Stimulated activated CD8-positive, alpha-beta memory T cell treated with anti-CD3 and anti-CD28 coated beads, Interleukin-12 subunit alpha, Interleukin-12 subunit beta, amount 100 ng/mL, for 24 hours (primary cell): ENCODE measurements around the gene ADCY5.

Source experiments
- DNase-seq: peaks from one replicate; pipeline ENCODE4 v3.0.0-alpha.2; 2020; ENCODE audit errors: extremely low read depth

Gene ADCY5

DNA sequence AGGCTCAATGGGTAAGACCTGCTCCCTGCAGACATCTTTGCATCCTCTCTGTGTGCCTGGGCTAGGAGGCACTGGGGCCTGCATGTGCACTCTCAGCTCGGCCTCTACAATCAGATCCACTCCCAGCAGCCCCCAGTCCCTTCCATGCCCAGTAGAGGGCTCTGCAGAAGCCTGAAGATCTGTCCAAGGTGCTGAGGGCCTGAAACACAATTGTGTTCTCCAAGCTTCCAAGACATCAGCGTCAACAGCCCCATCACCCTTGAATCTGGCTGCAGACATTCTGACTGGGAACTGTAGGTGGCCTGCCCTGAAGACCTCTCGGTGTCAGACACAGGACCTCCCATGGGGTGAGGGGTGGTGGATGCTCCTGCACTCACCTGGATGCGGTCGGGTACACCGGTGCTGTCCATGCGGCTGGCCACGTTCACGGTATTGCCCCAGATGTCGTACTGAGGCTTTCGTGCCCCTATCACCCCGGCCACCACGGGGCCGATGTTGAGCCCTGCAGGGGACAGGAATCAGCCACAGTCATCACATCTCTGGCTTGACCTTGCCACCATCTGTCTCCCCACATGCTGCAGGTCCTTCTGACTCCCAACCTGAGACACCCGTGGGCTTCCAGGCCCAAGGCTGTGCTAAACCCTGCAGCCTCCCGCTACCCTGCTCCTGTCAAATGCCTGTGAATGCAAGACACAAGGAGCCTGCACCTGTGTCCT is 162.4 kb downstream of the ADCY5 start:
- DNase-seq = no peak

GRCh38 chr3:123285931-123286307 is 163.0 kb downstream of the ADCY5 start:
- no peak for DNase-seq

DNA sequence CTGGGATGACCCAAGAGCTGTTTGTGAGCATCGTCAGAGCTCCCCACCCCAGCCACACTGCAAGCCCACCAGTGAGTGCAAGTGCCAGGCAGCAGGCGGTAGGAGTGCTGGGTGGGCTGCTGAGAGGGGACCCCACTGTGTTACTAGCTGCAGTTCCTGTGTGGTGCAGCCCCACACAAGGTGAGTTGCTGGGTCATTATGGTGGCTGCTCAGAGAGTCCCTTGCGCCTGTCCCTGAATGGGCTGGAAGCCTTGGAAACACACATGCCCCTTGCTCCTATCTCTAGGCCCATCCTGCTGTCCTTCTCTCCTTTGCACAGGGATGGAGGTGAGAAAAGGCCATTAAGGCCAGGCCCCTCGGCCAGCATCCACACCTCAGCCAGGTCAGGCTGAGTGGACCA is 163.4 kb downstream of the ADCY5 start:
- no peak for DNase-seq

DNA sequence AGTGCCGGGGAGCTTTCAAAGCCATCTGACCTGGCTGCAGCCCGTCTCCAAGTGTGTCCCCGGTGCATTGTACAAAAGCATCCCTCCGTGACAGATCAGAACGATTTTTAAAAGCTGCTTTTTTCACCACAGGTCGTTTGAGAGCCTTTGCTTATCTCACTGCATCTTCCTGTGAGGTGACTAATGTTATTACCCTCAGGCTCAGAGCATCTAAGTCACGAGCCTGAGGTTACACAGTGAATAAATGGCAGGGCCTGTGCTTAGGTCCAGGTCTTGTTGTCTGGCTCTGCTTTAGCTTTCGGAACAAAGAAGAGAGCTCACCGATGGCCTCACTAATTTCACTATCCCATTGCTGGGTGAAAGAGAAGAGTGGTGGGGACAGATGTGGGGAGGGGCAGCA is 163.8 kb downstream of the ADCY5 start:
- DNase-seq = no peak

- no peak for DNase-seq
Observed at GRCh38 chr3:123284399-123285010, 164.4 kb downstream of the ADCY5 start.

- DNase-seq = no peak
Observed at GRCh38 chr3:123283657-123284398, 165.1 kb downstream of the ADCY5 start.

DNA sequence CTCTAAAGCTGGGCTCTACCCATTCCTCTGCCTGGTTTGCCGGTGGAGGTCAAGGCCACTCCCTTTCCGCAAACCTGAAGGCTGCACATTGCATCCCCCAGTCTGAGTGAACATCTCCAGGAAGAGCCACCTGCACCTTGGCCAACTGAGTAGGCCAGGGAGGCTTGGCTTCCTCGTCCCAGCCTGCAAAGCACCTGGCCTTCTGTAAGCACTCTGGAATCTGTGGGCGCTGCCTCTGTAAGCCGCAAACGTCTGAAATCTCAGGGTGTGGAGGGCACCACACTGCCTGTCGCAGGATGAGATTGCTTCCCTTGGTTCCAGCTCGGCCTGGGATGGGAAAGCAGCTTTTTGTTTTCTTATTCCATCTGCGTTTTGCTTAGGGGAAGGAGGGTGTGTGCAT is 165.8 kb downstream of the ADCY5 start:
- no peak for DNase-seq

GRCh38 chr3:123282461-123282860 is 166.4 kb downstream of the ADCY5 start:
- DNase-seq = no peak

DNA sequence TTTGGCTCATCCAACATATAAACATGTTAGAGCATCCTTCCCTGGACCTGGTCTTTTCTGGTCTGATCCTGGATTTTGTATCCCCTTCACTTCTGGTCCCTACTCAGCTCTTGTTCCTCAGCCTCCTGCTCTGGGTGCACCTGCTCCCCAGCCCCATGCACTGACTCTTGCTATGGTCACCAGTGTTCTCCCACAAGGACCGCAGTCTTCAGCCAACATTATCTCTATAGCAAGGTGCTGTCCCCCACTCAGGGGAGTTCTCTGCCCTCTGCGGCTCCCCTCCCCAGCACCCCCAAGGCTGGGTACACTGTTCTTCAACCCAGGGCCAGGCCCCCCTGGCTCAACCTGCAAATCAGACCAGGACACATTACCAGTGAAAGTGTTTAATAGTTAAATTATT is 167.0 kb downstream of the ADCY5 start:
- no peak for DNase-seq

- no peak for DNase-seq
Observed at GRCh38 chr3:123281406-123281805, 167.5 kb downstream of the ADCY5 start.

GRCh38 chr3:123279121-123279520 is 169.8 kb downstream of the ADCY5 start:
- no peak for DNase-seq

- no peak for DNase-seq
Observed at GRCh38 chr3:123278446-123278845, 170.4 kb downstream of the ADCY5 start.

DNA sequence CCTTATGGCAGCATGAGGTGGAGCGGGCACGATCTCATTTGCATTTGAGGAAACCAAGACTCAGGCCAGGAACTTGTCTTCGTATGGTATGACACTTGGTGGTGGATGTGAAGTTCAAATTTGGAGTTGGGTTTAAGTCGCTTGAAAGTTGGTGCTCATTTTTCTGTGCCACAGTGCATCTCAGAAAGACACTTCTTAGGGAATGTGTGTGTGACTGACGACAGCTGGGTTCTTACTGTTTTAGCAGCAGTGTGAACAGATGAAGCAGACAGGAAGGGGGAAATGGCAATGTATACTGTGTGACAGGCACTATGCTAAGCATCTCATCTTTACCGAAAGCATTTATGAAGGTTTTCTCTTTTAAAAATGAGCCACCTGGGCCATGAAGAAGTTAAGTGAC is 171.8 kb downstream of the ADCY5 start:
- DNase-seq = no peak

GRCh38 chr3:123276346-123277006 is 172.4 kb downstream of the ADCY5 start:
- no peak for DNase-seq

DNA sequence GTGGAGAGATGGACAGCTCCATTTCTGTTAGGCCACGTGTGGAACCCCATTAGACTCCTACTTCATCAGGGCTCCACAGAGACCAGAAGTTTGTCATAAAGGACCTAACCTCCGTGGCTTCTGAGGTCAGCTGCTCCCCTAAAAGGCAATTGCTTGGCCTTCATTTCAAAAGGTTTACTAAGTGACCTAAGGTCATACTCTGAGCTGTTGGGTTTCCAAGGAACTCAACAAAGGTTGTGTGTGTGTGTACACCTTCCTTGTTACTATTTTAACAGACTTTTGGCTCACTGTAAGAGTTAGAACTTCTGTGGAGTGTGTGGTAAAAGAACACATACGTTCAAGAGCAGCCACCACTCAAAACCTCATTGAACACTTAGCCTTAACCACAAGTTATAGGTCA is 173.2 kb downstream of the ADCY5 start:
- no peak for DNase-seq

GRCh38 chr3:123272547-123272946 is 176.3 kb downstream of the ADCY5 start:
- no peak for DNase-seq

DNA sequence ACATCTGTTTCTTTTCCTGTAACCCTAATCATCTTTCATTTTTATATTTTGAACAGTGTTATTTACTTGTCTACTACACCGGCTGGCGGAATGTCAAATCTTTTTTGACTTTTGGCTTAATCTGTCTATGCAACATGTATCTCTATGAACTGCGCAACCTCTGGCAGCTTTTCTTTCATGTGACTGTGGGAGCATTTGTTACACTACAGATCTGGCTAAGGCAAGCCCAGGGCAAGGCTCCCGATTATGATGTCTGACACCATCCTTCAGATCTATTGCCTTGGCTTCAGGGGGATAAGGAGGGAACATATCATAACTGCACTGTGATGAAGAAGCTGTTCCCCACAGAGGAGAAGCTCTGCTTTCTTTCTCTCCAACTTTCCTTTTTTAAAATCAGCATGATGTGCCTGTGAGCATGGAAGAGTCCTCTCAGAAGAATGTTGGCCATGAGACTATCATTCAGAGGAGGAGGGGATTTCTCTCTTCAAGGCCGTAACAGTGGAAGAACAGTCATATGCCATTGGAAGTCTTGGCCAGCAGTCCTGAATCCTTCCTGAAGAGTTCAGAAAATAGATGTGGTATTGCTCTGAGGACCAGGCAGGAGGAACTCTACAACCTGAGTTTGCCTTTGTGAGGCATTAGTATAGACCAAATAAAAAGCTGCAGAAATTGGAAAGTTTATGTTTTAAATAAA is 177.3 kb downstream of the ADCY5 start:
- DNase-seq = no peak

- no peak for DNase-seq
Observed at GRCh38 chr3:123270818-123271217, 178.1 kb downstream of the ADCY5 start.

DNA sequence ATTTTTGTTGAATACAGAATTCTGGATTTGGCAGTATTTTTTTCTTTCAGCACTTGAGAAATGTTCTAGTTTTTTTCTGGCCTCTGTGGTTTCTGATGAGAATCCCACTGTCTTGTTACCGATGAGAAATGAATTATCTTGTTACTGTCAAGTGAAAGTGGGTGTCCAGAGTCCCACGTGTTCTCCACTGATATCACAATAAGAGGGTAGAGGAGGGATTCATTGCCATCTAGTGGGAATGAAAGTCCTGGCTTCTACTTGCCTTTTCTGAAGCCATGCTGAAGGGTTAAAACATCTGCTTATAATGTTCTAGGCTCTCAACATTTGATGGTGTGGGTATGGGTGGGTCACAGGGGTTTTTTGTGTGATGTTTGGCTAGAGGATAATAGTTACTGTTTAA is 181.1 kb downstream of the ADCY5 start:
- DNase-seq = no peak

DNA sequence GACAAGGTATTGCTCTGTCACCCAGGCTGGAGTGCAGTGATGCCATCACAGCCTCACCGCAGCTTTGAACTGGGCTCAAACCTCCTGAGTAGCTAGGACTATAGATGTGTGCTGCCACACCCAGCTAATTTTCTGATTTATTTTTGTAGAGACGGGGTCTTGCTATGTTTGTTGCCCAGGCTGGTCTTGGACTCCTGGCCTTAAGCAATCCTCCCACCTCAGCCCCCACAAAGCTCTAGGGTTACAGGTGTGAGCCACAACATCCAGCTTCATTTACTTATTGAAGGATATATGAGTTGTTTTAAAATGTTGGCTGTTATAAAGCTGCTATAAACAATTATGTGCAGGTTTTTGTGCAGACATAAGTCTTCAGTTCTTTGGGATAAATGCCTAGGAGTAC is 184.9 kb downstream of the ADCY5 start:
- DNase-seq = no peak

DNA sequence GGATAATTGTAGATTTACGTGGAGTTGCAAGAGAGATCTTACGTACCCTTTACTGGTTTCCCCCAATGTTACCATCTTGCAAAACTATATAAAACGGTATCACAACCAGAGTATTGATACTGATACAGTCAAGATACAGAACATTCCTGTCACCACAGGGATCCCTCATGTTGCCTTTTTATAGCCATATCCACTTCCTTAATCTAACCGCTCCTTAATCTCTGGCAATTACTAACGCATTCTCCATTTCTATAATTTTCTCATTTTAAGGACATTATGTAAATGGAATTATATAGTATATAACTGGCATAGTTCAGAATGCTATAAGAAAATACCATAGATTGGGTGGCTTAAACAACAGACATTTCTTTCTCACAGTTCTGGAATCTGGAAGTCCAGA is 186.0 kb downstream of the ADCY5 start:
- no peak for DNase-seq

DNA sequence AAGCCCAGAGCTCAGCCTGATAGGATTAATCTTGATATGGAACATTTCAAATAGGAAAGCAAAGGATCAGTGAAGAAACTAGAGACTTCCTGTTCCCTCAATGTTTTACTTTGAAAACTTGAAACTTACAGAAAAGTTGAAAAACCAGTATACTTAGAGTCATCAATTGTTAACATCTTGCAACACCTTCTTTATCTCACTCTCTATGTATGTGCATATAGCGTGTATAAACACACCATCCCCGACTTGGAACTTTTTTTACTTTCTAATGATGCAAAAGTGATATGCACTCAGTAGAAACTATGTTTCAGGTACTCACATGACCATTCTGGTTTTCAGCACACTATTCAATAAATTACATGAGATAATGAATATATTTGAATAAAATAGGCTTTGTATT is 186.7 kb downstream of the ADCY5 start:
- no peak for DNase-seq
